HEK293 (cell line): Measurements from ENCODE around the gene ARPC5L.

Experiments
- CTCF ChIA-PET: fragments of 350-600 bp; formaldehyde crosslinking; extraction: SDS; loops from one replicate; lab custom pipeline; 2021; ENCODE audit warnings: antibody characterized with exemption; lab: Yijun Ruan, JAX
- POLR2A ChIA-PET: fragments of 300-600 bp; formaldehyde crosslinking; extraction: SDS; loops from one replicate; lab custom pipeline; 2020; ENCODE audit warnings: antibody characterized with exemption, inconsistent platforms; lab: Yijun Ruan, JAX
- H3K27ac ChIP-seq: fragments of 200-500 bp; sonication (Bioruptor generic); 2 replicates; pipeline ENCODE4 v1.5.1; 2014; ENCODE audit warnings: low read depth, low read length, control low read depth, inconsistent platforms; ENCODE audit errors: extremely low read depth
- H3K36me3 ChIP-seq, 2 experiments: fragments of 200-500 bp in 1 of 2; sonication (Bioruptor generic) in 1 of 2; 1 replicate in 1 of 2; 2 replicates in 1 of 2; pipeline ENCODE4 v1.5.1; 2014 to 2017; ENCODE audit warnings: inconsistent platforms in 2 of 2, low read length in 2 of 2; ENCODE audit not compliant: control insufficient read depth in 2 of 2, insufficient read depth in 1 of 2
- H3K4me1 ChIP-seq: fragments of 200-500 bp; sonication (Bioruptor generic); 2 replicates; pipeline ENCODE4 v1.5.1; 2014; ENCODE audit warnings: mild to moderate bottlenecking, low read length, inconsistent platforms; ENCODE audit not compliant: control insufficient read depth, insufficient read depth
- H3K4me3 ChIP-seq: 2 replicates; pipeline ENCODE4 v1.5.1; 2011; ENCODE audit warnings: low read depth, mild to moderate bottlenecking, control low read depth, low read length, moderate library complexity
- H3K9me3 ChIP-seq: fragments of 200-500 bp; sonication (Bioruptor generic); 2 replicates; pipeline ENCODE4 v1.5.1; 2014; ENCODE audit warnings: low read depth, low read length, inconsistent platforms; ENCODE audit not compliant: control insufficient read depth, insufficient read depth
- YY2 ChIP-seq: fragments of 450-650 bp; formaldehyde crosslinking; IDR thresholded peaks from 2 replicates; pipeline ENCODE4 v1.5.1; 2016; ENCODE audit warnings: missing biosample characterization, missing genetic modification characterization
- ZBTB6 ChIP-seq: fragments of 450-650 bp; formaldehyde crosslinking; IDR thresholded peaks from 2 replicates; pipeline ENCODE4 v1.5.1; 2017; ENCODE audit warnings: missing biosample characterization, missing genetic modification characterization
- ZNF214 ChIP-seq: fragments of 450-650 bp; formaldehyde crosslinking; IDR thresholded peaks from 2 replicates; pipeline ENCODE4 v1.5.1; 2017; ENCODE audit warnings: missing biosample characterization, mild to moderate bottlenecking, missing genetic modification characterization, borderline replicate concordance
- ZNF449 ChIP-seq: fragments of 450-650 bp; formaldehyde crosslinking; IDR thresholded peaks from 2 replicates; pipeline ENCODE4 v1.5.1; 2017; ENCODE audit warnings: missing biosample characterization, mild to moderate bottlenecking, missing genetic modification characterization, moderate library complexity
- ZNF600 ChIP-seq: fragments of 450-650 bp; formaldehyde crosslinking; IDR thresholded peaks from 2 replicates; pipeline ENCODE4 v1.5.1; 2016; ENCODE audit warnings: missing biosample characterization, missing genetic modification characterization
- ZXDB ChIP-seq: fragments of 450-650 bp; formaldehyde crosslinking; IDR thresholded peaks from 2 replicates; pipeline ENCODE4 v1.5.1; 2016; ENCODE audit warnings: missing biosample characterization, missing genetic modification characterization
- TF ChIP-seq, protein P1 (sequence below): fragments of 450-650 bp; formaldehyde crosslinking; conservative IDR thresholded peaks from 2 replicates; pipeline ENCODE4 v1.5.1; 2016; ENCODE audit warnings: low read depth, missing biosample characterization, missing genetic modification characterization
- TF ChIP-seq, protein P2 (sequence below): fragments of 450-650 bp; formaldehyde crosslinking; IDR thresholded peaks from 2 replicates; pipeline ENCODE4 v1.5.1; 2016; ENCODE audit warnings: missing biosample characterization, missing genetic modification characterization

Gene ARPC5L

GRCh38 chr9:124869986-124870560 lies 8.1 kb downstream of the ARPC5L start (continued):
- no peak for TF ChIP-seq ZNF449 (tag by site-specific recombination)

DNA sequence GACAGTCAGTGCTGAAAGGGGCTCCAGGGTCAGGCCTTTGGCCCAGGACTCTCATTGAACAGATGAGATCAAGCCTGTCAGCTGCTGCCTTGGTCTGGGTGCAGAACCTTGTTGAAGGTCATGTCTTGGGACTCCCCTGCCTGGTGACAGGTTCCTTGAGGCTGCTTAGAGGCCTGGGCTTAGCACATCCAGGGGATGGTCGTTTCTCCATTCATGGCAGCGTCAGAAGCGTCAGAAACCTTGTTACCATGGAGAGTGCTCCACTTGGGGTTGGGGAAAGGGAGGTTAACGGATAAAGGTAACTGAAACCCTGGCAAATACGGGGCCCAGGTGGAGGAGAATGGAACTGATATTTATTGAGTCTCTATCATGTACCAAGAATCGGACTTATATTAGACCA lies 8.8 kb downstream of the ARPC5L start:
- H3K36me3 ChIP-seq = peaks cover 8 to 51% of the 10 kb centered on the region in 2 experiments; a peak in 2 of 3 replicates

GRCh38 chr9:124871156-124871561 lies 9.2 kb downstream of the ARPC5L start:
- CTCF ChIA-PET = interaction anchor here (1.2 to 1.7 kb wide), 2 partner anchors 15 to 253 kb away, joined by 3 to 5 read pairs; no protein-coding TSS in a partner anchor
- H3K9me3 ChIP-seq = no peaks in the 10 kb centered on the region
- no peak overlapping the region; the same call in 1 of the 2 replicates for H3K27ac ChIP-seq
- peaks cover 4% of the 10 kb centered on the region; the same call in 1 of the 2 replicates for H3K4me1 ChIP-seq
- POLR2A ChIA-PET = interaction anchor here (0.5 to 2.3 kb wide), 5 partner anchors 10 to 54 kb away, joined by 3 to 17 read pairs (median 4); partner anchors contain the start of genes ARPC5L and RPL35
- TF ChIP-seq ZNF600 (tag by site-specific recombination) = peak; percentile 45; the same call in 1 of the 2 replicates
- TF ChIP-seq, protein P1, sequence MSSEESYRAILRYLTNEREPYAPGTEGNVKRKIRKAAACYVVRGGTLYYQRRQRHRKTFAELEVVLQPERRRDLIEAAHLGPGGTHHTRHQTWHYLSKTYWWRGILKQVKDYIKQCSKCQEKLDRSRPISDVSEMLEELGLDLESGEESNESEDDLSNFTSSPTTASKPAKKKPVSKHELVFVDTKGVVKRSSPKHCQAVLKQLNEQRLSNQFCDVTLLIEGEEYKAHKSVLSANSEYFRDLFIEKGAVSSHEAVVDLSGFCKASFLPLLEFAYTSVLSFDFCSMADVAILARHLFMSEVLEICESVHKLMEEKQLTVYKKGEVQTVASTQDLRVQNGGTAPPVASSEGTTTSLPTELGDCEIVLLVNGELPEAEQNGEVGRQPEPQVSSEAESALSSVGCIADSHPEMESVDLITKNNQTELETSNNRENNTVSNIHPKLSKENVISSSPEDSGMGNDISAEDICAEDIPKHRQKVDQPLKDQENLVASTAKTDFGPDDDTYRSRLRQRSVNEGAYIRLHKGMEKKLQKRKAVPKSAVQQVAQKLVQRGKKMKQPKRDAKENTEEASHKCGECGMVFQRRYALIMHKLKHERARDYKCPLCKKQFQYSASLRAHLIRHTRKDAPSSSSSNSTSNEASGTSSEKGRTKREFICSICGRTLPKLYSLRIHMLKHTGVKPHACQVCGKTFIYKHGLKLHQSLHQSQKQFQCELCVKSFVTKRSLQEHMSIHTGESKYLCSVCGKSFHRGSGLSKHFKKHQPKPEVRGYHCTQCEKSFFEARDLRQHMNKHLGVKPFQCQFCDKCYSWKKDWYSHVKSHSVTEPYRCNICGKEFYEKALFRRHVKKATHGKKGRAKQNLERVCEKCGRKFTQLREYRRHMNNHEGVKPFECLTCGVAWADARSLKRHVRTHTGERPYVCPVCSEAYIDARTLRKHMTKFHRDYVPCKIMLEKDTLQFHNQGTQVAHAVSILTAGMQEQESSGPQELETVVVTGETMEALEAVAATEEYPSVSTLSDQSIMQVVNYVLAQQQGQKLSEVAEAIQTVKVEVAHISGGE (tag by site-specific recombination) = no peak
- no peak overlapping the region; the same call in 1 of the 2 replicates for H3K4me3 ChIP-seq
- peaks cover 8 to 55% of the 10 kb centered on the region in 2 experiments; a peak in 2 of 3 replicates for H3K36me3 ChIP-seq

More for the DNA sequence above, 8.8 kb downstream of the ARPC5L start:
- TF ChIP-seq ZBTB6 (no peak), ZXDB (tag by site-specific recombination) (no peak), ZNF214 (tag by site-specific recombination) (no peak), YY2 (no peak)
- TF ChIP-seq, protein P2, sequence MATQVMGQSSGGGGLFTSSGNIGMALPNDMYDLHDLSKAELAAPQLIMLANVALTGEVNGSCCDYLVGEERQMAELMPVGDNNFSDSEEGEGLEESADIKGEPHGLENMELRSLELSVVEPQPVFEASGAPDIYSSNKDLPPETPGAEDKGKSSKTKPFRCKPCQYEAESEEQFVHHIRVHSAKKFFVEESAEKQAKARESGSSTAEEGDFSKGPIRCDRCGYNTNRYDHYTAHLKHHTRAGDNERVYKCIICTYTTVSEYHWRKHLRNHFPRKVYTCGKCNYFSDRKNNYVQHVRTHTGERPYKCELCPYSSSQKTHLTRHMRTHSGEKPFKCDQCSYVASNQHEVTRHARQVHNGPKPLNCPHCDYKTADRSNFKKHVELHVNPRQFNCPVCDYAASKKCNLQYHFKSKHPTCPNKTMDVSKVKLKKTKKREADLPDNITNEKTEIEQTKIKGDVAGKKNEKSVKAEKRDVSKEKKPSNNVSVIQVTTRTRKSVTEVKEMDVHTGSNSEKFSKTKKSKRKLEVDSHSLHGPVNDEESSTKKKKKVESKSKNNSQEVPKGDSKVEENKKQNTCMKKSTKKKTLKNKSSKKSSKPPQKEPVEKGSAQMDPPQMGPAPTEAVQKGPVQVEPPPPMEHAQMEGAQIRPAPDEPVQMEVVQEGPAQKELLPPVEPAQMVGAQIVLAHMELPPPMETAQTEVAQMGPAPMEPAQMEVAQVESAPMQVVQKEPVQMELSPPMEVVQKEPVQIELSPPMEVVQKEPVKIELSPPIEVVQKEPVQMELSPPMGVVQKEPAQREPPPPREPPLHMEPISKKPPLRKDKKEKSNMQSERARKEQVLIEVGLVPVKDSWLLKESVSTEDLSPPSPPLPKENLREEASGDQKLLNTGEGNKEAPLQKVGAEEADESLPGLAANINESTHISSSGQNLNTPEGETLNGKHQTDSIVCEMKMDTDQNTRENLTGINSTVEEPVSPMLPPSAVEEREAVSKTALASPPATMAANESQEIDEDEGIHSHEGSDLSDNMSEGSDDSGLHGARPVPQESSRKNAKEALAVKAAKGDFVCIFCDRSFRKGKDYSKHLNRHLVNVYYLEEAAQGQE (tag by site-specific recombination) = peak; percentile 79
- TF ChIP-seq, all 188 proteins: peak for 1
- no peaks in the 10 kb centered on the region for H3K9me3 ChIP-seq
- POLR2A ChIA-PET = interaction anchor here (1.2 to 2.7 kb wide), 4 partner anchors 9 to 100 kb away, joined by 3 to 17 read pairs (median 8); partner anchors contain the start of genes ARPC5L, NR6A1 and RPL35
- H3K27ac ChIP-seq = peak overlapping the region; percentile 78; the same call in 1 of the 2 replicates
- peak overlapping the region; percentile 91 for H3K4me3 ChIP-seq
- H3K4me1 ChIP-seq = peaks cover 4% of the 10 kb centered on the region; the same call in 1 of the 2 replicates
- CTCF ChIA-PET = interaction anchor here (1.2 to 1.7 kb wide), 3 partner anchors 15 to 252 kb away, joined by 3 to 6 read pairs (median 5); no protein-coding TSS in a partner anchor
